HG03432 (cell line): ENCODE data around the gene EIF3L.
"Not testable (repeated sequence)": the region's sequence is repeated elsewhere in the genome, so short reads cannot be mapped to it uniquely, and the experiment has no call there.

Experiments used
- ATAC-seq: cut with Tn5 transposase; IDR thresholded peaks from one replicate; pipeline ENCODE4 v1.9.1; 2021; ENCODE audit warnings: mild to moderate bottlenecking, moderate library complexity; ENCODE audit not compliant: unreplicated experiment

EIF3L gene

GRCh38 chr22:37849089-37849751 is at the start of gene EIF3L:
EIF3L (plus strand) TSS chr22:37849419; CDS start chr22:37849450, 31 bp downstream.
- ATAC-seq, result peak; percentile 70

- ATAC-seq, result not testable (repeated sequence)
These were observed 49.2 kb upstream of the EIF3L start for GRCh38 chr22:37799979-37800378.

GRCh38 chr22:37801946-37802309 is 47.3 kb upstream of the EIF3L start:
- ATAC-seq, result no peak

GRCh38 chr22:37802310-37803194 is 46.7 kb upstream of the EIF3L start:
- no peak for ATAC-seq

GRCh38 chr22:37803195-37803638 is 46.0 kb upstream of the EIF3L start:
- ATAC-seq, result no peak

GRCh38 chr22:37803639-37804351 is 45.4 kb upstream of the EIF3L start:
- no peak for ATAC-seq

GRCh38 chr22:37804352-37804880 is 44.8 kb upstream of the EIF3L start:
- no peak for ATAC-seq

GRCh38 chr22:37804881-37805809 is 44.1 kb upstream of the EIF3L start:
- ATAC-seq, result no peak

GRCh38 chr22:37805810-37806277 is 43.4 kb upstream of the EIF3L start:
- no peak for ATAC-seq

- ATAC-seq, result no peak
These were observed 42.5 kb upstream of the EIF3L start for GRCh38 chr22:37806409-37807333.

GRCh38 chr22:37807410-37808293 is 41.6 kb upstream of the EIF3L start, which contains the start of gene GCAT:
GCAT (plus strand) TSS chr22:37807934; CDS start chr22:37807968, 34 bp downstream.
- peak; percentile 84 for ATAC-seq

- no peak for ATAC-seq
These were observed 40.9 kb upstream of the EIF3L start for GRCh38 chr22:37808294-37808657.

- ATAC-seq, result no peak
These were observed 39.4 kb upstream of the EIF3L start for GRCh38 chr22:37809672-37810333.

GRCh38 chr22:37811867-37812266 is 37.4 kb upstream of the EIF3L start:
- no peak for ATAC-seq

- no peak for ATAC-seq
These were observed 36.1 kb upstream of the EIF3L start for GRCh38 chr22:37812869-37813678.

- ATAC-seq, result no peak
These were observed 33.6 kb upstream of the EIF3L start for GRCh38 chr22:37815593-37815992.
